ENCODE results near the gene TRABD. TPM values are rescaled to one million over a fixed set of nuclear protein-coding genes. Genes with fewer than 3 reads are reported as not detected.

Gene TRABD
- total RNA-seq, 4 donors from 2014 or later = 22.4 to 71.4 (median 27.1) TPM

DNA sequence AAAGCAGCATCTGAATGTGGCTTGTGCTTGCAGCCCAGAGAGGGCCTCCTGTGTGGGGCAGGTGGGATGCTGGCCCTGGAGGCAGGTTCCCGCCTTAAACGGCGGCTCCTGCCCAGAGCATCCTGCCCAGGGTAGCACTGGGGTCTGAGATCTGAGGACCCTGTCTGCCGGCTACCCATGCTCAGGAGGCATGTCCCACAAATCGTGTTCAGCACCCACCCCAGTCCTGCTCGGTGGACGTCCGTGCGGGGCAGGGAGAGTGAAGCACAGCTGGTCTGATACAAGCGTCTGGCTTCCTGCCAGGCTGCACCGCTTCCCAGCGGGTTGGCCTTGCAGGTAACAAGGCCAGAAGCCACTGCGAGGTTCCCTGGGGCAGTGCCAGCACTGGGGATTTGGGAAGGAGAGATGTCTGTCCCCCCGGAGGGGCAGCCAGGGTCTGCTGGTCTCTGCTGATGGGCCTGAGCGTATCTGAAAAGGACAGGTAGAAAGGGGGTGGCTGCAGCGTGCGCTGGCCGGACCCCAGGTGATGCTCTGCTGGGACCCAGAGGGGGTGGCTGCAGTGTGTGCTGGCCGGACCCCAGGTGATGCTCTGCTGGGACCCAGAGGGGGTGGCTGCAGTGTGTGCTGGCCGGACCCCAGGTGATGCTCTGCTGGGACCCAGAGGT, 3.6 kb downstream of the TRABD start:
- no peak for DNase-seq (ENCODE audit: low spot score in 2 of 2)
- TF ChIP-seq POLR2A (IDR thresholded peaks at IDR 0.05) (no peak), EP300 (IDR thresholded peaks at IDR 0.05) (no peak)
- TF ChIP-seq, protein P1, sequence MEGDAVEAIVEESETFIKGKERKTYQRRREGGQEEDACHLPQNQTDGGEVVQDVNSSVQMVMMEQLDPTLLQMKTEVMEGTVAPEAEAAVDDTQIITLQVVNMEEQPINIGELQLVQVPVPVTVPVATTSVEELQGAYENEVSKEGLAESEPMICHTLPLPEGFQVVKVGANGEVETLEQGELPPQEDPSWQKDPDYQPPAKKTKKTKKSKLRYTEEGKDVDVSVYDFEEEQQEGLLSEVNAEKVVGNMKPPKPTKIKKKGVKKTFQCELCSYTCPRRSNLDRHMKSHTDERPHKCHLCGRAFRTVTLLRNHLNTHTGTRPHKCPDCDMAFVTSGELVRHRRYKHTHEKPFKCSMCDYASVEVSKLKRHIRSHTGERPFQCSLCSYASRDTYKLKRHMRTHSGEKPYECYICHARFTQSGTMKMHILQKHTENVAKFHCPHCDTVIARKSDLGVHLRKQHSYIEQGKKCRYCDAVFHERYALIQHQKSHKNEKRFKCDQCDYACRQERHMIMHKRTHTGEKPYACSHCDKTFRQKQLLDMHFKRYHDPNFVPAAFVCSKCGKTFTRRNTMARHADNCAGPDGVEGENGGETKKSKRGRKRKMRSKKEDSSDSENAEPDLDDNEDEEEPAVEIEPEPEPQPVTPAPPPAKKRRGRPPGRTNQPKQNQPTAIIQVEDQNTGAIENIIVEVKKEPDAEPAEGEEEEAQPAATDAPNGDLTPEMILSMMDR (IDR thresholded peaks at IDR 0.05) = no peak
- peaks cover 0 to 16% (median 3%) of the 10 kb centered on the region in 3 donors for H3K36me3 ChIP-seq
- no peaks in the 10 kb centered on the region for H3K9me3 ChIP-seq
- no peaks in the 10 kb centered on the region for H3K27me3 ChIP-seq
- WGBS, 2 donors = 72 to 81% methylated on average over 16 to 18 of the region's 20 CpGs
- H3K4me3 ChIP-seq = no peak overlapping the region
- H3K27ac ChIP-seq = peak overlapping the region in 3 of 4 donors; percentile 80 to 93 (median 88)
- peaks cover 0 to 67% (median 45%) of the 10 kb centered on the region in 4 donors for H3K4me1 ChIP-seq

DNA sequence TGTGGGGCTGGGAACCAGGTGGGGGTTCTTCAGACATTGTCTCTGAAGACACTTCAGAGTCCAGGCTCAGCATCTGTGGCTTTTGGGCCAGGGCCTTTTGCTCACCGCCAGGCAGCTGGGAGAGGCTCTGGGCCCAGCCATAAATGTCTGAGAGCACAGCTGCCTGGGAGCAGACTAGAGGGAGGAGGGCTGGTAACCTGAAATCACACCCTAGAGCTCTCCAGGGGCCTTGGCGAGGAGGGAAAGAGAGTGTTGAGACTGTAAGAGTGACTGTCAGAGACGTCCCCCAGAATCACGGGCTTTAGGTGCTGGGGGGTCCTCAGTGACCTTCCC, 4.1 kb downstream of the TRABD start:
- Histone ChIP-seq H3K4me3 (peak overlapping the region in 3 of 4 donors; percentile 15 to 48 (median 47)), H3K36me3 (peaks cover 0 to 21% (median 7%) of the 10 kb centered on the region in 3 donors), H3K9me3 (no peaks in the 10 kb centered on the region), H3K4me1 (peaks cover 0 to 62% (median 43%) of the 10 kb centered on the region in 4 donors), H3K27ac (peak overlapping the region; percentile 9 to 93 (median 84)), H3K27me3 (no peaks in the 10 kb centered on the region)
- TF ChIP-seq POLR2A (IDR thresholded peaks at IDR 0.05) (no peak), EP300 (IDR thresholded peaks at IDR 0.05) (no peak)
- TF ChIP-seq, protein P1 (IDR thresholded peaks at IDR 0.05) = no peak
- no peak for DNase-seq (ENCODE audit: low spot score in 2 of 2)
- WGBS, 2 donors = 23 to 31% methylated on average over 3 to 4 of the region's 4 CpGs

GRCh38 chr22:50190182-50190940, 4.6 kb downstream of the TRABD start:
- WGBS, 2 donors = 3 to 15% methylated on average over 11 to 39 of the region's 43 CpGs
- peak in 1 of 2 donors; percentile 40 for DNase-seq (ENCODE audit: low spot score in 2 of 2)
- Histone ChIP-seq H3K4me1 (peaks cover 0 to 57% (median 38%) of the 10 kb centered on the region in 4 donors), H3K4me3 (peak overlapping the region; percentile 15 to 50 (median 48)), H3K36me3 (peaks cover 0 to 27% (median 7%) of the 10 kb centered on the region in 3 donors), H3K27me3 (no peaks in the 10 kb centered on the region), H3K27ac (peak overlapping the region; percentile 9 to 93 (median 84)), H3K9me3 (no peaks in the 10 kb centered on the region)
- TF ChIP-seq EP300 (IDR thresholded peaks at IDR 0.05) (no peak), POLR2A (IDR thresholded peaks at IDR 0.05) (no peak)
- TF ChIP-seq, protein P1 (IDR thresholded peaks at IDR 0.05) = peak; percentile 25 to 50 (median 40)

DNA sequence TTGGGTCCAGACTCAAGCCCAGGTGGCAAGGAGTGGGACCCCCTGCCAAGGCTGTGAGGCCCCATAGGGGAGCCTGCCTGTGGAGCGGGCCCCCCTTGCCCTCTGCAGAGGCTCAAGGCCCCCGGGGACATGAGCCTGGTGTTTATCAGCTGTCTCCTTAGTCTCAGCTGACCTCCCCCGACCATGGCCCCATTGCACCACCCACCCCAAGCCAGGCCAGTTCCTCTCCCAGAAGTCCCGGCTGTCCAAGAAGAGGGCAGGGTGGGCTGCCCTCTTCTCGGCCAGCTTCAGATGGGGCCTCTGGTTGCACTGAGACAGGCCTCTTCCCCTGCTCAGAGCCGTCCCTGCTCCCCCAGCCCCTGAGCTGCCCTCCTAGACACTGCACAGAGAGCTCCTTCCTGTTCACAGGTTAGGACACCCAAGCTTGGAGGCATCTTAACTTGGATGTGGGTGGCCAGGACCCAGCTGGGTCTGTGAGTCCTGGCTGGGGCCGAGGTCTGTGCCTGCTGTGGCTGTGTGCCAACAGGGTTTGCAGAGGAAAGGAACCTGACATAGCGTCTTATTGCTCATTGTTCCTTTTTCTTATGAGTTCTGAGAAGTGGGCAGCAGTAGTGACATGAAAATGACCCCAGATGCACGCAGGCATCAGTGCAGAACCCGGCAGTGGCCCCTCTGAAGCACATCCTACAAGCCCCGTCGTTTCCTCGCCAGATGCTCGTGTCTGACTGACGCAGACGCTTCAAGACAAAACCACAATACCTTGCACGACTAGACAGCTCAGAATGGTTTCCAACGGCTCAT, 5.4 kb downstream of the TRABD start:
- H3K4me1 ChIP-seq = peaks cover 0 to 57% (median 37%) of the 10 kb centered on the region in 4 donors
- 68 to 75% methylated on average over 15 of the region's 18 CpGs for WGBS, 2 donors
- H3K4me3 ChIP-seq = peak overlapping the region; percentile 15 to 50 (median 48)
- H3K36me3 ChIP-seq = peaks cover 0 to 35% (median 7%) of the 10 kb centered on the region in 3 donors
- H3K9me3 ChIP-seq = no peaks in the 10 kb centered on the region
- no peaks in the 10 kb centered on the region for H3K27me3 ChIP-seq
- no peak for DNase-seq (ENCODE audit: low spot score in 2 of 2)
- TF ChIP-seq, protein P1 (IDR thresholded peaks at IDR 0.05) = no peak
- TF ChIP-seq EP300 (IDR thresholded peaks at IDR 0.05) (no peak), POLR2A (IDR thresholded peaks at IDR 0.05) (no peak)
- peak overlapping the region; percentile 9 to 93 (median 84) for H3K27ac ChIP-seq
